GM19238 (cell line): ENCODE data around the gene OR5H1.
"Not testable (repeated sequence)": the region's sequence is repeated elsewhere in the genome, so short reads cannot be mapped to it uniquely, and the experiment has no call there.

Experiments used
- DNase-seq: peaks from one replicate; pipeline ENCODE4 v3.0.0; 2011; ENCODE audit warnings: low spot score; ENCODE audit not compliant: insufficient read length

Gene OR5H1

GRCh38 chr3:98130421-98130820, at the start of gene OR5H1:
Gene OR5H1 (plus strand): TSS chr3:98130721. CDS start chr3:98132698, 1,977 bp downstream.
- DNase-seq: no peak

GRCh38 chr3:98086873-98087272, 43.6 kb upstream of the OR5H1 start, which contains the start of gene OR5AC2:
Gene OR5AC2 (plus strand): TSS chr3:98087173. CDS start chr3:98087173, 0 bp downstream.
- no peak for DNase-seq

GRCh38 chr3:98095882-98096281, 34.6 kb upstream of the OR5H1 start:
- no peak for DNase-seq

- no peak for DNase-seq
Measured at GRCh38 chr3:98099848-98100247, 30.7 kb upstream of the OR5H1 start.

- DNase-seq: no peak
Measured at GRCh38 chr3:98108162-98108561, 22.4 kb upstream of the OR5H1 start.

- no peak for DNase-seq
Measured at GRCh38 chr3:98109807-98110549, 20.5 kb upstream of the OR5H1 start.

GRCh38 chr3:98110550-98110908, 20.0 kb upstream of the OR5H1 start:
- DNase-seq: no peak

GRCh38 chr3:98114264-98114663, 16.3 kb upstream of the OR5H1 start:
- no peak for DNase-seq

GRCh38 chr3:98115717-98116116, 14.8 kb upstream of the OR5H1 start:
- DNase-seq: no peak

- no peak for DNase-seq
Measured at GRCh38 chr3:98136631-98137030, 6.1 kb downstream of the OR5H1 start.

GRCh38 chr3:98137826-98138557, 7.5 kb downstream of the OR5H1 start:
- DNase-seq: not testable (repeated sequence)

GRCh38 chr3:98140531-98140930, 10.0 kb downstream of the OR5H1 start:
- DNase-seq: no peak

GRCh38 chr3:98147179-98147578, 16.7 kb downstream of the OR5H1 start, which contains the start of gene OR5H14:
Gene OR5H14 (plus strand): TSS chr3:98147479. CDS start chr3:98149386, 1,907 bp downstream.
- no peak for DNase-seq

- DNase-seq: no peak
Measured at GRCh38 chr3:98148751-98149150, 18.2 kb downstream of the OR5H1 start.

GRCh38 chr3:98149456-98149855, 18.9 kb downstream of the OR5H1 start:
- DNase-seq: not testable (repeated sequence)

GRCh38 chr3:98151241-98151640, 20.7 kb downstream of the OR5H1 start:
- no peak for DNase-seq

GRCh38 chr3:98166396-98166795, 35.9 kb downstream of the OR5H1 start, which contains the start of gene OR5H15:
Gene OR5H15 (plus strand): TSS chr3:98166696. CDS start chr3:98168700, 2,004 bp downstream.
- DNase-seq: no peak

GRCh38 chr3:98171071-98171470, 40.5 kb downstream of the OR5H1 start:
- no peak for DNase-seq

GRCh38 chr3:98172621-98173020, 42.1 kb downstream of the OR5H1 start:
- no peak for DNase-seq

GRCh38 chr3:98180319-98180890, 49.9 kb downstream of the OR5H1 start:
- no peak for DNase-seq

GRCh38 chr3:98182196-98182595, 51.7 kb downstream of the OR5H1 start:
- no peak for DNase-seq

- DNase-seq: no peak
Measured at GRCh38 chr3:98185180-98185579, 54.7 kb downstream of the OR5H1 start.
